GM12801 (cell line): ENCODE measurements around the gene RCC2.

ENCODE experiments used
- CTCF ChIP-seq: IDR thresholded peaks from one replicate; pipeline ENCODE4 v1.5.1; 2011; ENCODE audit warnings: control low read depth; ENCODE audit not compliant: insufficient read length; ENCODE audit errors: extremely low read depth

RCC2 gene

GRCh38 chr1:17470021-17470799, 30.7 kb upstream of the RCC2 start:
- no peak for TF ChIP-seq CTCF

- TF ChIP-seq CTCF, result no peak
Measured at GRCh38 chr1:17466359-17466758, 26.9 kb upstream of the RCC2 start.

GRCh38 chr1:17465228-17465627, 25.8 kb upstream of the RCC2 start:
- no peak for TF ChIP-seq CTCF

- no peak for TF ChIP-seq CTCF
Measured at GRCh38 chr1:17463991-17464390, 24.5 kb upstream of the RCC2 start.

- TF ChIP-seq CTCF, result no peak
Measured at GRCh38 chr1:17462669-17463068, 23.2 kb upstream of the RCC2 start.

- no peak for TF ChIP-seq CTCF
Measured at GRCh38 chr1:17460219-17460618, 20.7 kb upstream of the RCC2 start.

GRCh38 chr1:17458794-17459193, 19.3 kb upstream of the RCC2 start:
- TF ChIP-seq CTCF, result no peak
